ENCODE results near the gene CDH4.

The CDH4 gene

DNA sequence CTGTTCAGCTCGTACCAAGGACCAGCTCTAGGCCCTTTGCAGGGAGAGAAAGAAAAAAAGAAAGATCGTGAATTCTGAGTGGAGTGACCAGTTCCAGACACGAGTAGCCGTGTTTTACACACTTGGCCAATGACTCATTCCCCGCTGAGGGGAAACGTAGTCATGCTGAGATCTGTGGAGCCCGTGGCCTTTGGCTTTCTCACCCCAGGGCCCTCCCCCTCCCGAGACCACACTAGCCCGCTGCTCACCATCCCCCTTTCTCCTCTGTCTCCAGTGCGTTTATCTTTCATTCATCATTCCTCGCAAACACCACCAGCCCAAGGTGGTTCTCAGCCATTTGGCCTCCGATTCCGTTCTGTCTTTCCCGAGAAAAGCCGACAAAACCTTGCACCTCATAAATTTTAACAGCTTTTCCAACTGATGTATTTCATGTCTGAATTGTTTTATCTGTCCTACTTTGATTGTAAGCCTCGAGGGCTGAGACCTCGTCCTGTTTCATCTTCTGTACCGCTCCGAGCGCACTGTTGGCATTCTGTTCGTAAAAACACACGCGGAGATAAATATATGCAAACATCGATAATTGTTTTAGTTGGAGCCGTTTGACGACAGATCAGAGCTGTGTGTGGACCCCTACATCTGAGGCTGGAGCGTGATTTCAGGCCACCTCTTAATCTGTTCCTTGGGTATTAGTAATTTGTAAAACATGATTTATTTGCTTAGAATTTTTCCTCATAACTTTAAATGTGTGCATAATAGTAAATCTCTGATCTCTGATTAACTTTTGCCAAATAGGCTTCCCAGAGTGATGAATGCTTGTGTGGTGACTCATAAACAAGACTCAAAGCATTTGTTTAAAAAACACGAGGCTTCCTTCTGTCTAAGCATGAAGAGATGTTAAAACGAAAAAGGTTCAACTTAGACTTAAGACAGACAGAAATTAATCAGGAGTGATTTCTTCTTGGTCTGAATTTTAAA, 336.6 kb downstream of the CDH4 start:
- DNase-seq, result no peak

DNA sequence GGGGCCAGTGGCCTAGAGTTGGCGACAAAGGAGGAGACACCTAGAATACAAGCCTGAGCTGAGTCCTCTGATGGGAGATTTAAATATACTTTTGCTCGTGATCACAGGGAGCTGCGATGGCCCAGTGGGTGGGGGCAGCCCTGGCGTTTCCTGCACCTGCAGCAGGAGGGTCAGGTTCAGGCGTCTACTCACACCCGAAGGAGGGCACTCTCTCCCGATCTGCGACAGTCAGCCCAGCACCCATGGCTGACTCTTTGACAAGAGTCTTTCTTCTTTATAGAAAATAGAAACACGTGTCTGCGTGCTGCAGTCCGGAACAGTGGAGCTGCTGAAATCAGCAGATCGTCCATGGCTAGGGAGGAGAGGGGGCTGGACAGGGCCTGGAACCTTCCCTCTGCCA, 338.2 kb downstream of the CDH4 start:
- no peak for DNase-seq

DNA sequence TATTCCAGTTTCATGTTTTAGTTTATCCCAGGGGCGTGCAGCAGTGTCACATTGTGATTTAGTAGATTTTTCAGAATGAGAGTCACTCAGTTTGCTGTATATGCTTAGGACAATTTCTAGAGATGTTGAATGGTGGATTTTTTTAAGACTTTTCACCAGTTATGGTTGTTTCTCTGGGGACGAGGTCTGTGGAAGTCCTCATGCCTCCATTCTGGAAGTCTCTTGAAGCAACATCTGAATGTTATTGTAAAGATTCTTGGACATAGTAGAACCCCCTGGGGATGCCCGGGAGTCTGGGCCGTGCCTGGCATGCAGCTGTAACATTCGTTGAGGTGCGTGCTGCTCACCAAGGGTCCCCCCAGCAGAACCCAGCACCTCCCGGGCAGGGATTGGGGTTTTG, 341.5 kb downstream of the CDH4 start:
- DNase-seq, result no peak

DNA sequence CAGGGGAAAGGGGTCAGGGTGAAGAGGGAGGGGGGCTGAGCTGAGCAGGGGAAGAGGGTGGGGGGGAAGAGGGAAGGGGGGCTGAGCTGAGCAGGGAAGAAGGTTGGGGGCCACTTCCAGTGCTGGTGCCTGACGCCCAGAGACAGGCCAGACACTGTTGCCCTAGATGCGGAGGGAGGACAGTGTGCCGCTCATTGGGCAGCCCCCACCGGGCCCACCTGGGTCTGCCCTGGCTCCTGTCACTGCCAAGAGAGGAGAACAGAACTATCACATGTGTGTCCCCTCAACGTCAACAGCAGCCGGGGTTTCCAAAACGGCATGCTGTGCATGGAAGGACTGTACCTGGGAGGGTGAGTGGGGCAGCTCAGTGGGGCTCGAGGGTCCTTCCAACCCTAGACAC, 342.1 kb downstream of the CDH4 start:
- no peak for DNase-seq

DNA sequence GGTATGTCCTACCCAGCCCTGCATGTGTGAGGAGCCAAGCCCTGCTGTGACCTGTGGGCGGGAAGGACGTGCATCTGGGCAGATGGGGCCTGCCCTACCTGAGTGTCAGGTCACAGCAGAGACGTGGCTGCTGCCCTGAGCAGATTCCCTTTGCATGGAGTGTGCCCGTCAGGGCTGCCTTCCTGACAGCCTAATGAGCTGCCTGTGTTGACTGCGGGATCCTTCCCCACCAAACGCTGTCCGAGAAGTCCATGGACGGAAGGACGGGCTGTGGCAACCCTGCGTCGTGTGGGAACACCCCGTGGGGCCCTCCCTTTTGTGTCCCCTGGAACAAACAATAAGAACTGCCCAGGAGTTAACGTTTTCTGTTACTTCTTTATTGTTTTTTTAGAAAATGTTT, 343.2 kb downstream of the CDH4 start:
- no peak for DNase-seq

DNA sequence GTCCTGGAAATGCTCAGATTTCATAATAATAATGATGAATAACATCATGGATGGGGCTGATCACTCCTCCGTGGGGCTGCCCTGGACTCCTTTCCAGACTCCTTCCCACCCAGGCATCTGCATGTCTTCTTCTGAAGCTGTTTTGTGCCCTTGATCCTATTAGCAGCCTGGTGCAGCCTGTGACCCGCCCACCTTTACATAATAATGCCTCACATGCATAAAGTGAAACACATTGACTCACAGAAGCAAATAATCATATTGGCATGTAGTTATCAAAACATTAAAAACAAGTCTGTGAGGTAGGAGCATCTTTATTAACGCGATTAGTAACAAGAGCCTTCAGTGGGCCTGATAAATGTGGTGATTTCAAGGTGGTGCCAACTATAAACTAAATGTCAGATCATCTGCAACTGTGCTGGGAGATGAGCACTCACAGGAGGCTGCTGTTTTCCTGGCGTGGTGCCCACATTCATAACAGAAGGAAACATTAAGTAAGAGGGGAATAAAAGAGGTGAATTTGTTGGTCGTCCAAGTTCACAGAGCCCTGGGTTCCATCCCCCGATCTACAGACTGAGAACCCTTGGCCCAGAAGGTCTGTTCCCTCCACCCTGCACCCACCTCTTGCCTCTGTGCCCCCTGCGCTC, 344.7 kb downstream of the CDH4 start:
- DNase-seq, result no peak

DNA sequence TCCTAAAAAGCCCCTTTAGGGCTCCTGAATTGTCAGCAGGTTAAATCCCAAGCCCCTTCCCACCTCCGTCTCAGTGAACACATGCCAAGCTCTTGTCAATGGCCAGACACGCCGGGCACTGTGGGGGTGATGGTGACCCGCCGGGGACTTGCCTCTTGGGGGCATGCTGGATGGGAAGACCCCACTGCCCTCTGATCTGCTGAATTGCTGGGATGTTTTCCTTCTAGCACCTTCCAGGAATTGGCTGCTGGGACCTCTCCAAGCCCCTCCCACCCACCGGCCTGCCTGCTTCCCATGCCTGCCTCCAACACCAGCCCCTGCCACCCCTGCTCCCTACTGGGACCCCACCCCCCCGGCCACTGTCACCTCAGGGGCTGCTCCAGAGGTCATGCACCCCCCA, 345.9 kb downstream of the CDH4 start:
- no peak for DNase-seq

DNA sequence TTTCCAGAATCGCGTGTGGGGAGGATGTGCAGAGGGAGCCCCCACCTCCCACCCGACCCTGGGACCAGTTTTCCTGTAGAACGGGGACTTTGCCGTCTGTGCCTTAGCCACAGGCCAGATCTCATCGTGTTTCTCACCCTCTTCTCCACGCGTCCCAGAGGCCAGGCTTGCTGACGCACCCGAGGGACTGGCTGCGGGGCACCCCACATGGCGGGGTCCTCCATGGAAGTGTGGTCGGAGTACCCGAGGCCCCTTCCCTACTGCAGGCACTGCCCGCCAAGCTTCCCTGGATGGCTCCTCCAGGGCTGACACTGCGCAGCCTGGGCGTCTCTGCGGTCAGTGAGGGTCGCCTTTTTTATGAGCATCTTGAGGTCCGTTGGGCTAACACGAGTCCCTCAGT, 346.5 kb downstream of the CDH4 start:
- DNase-seq, result no peak

DNA sequence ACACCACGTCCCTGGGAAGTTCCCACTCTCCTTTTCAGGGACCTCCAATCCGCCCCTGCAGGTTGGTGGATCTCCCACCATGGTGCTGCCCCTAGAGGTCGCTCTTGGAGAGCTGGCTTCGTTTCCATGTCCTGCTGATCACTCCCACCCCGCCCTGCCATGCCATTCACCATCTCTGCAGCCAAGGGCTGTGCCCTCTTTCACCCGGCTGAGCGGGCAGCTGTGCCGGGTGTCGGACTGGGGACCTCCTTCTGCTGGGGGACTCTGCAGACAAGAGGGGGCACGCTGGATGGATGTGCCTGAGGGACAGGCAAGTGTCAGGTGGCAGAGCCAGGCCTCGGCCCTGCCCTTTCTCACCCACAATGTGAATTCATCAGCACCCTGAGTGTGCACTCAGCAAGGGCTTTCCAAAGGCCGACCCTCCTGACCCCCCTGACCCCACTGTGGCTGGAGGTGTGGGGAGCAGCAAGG, 347.0 kb downstream of the CDH4 start:
- peak; percentile 6 to 36 for DNase-seq

DNA sequence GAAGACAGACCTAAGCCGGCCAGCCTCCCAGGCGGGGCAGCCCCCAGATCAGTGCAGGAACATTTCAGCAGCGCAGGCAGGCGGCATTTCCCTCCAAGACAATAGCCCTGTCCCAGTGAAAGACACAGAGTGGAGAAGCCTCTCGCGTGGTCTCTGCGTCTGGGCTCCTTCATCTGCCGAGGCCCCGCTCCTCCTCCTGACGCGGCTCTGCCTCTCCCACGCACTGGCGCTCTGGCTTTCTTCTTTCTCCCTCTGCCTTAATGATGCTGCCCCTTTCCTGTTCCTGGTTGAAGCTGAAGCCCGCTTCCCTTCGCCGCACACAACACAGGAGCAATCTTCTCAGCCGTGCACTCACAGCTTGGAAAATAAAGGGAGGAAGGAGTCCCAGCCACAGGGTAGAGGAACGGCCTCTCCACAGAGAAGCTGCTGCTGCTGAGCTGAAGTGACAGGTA, 347.5 kb downstream of the CDH4 start:
- no peak for DNase-seq

DNA sequence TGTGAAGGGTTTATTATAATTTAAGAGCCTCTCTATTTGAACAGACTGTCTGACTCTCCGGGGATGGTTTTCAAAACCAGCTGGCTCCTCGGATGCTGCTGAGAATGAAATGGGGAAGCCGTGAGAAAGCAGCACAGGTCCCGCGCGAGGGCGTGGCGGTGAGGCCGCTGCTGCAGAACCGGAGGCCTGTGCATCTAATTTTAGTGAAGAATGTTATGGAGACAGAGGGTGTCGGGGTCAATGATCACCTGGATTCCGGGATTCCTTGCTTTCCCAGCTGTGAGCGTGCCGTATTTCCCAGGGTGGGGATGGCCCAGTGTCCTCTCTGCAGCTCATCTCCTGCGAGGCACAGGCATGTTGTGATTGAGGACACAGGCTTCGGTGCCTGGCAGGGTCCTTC, 348.0 kb downstream of the CDH4 start:
- no peak for DNase-seq

DNA sequence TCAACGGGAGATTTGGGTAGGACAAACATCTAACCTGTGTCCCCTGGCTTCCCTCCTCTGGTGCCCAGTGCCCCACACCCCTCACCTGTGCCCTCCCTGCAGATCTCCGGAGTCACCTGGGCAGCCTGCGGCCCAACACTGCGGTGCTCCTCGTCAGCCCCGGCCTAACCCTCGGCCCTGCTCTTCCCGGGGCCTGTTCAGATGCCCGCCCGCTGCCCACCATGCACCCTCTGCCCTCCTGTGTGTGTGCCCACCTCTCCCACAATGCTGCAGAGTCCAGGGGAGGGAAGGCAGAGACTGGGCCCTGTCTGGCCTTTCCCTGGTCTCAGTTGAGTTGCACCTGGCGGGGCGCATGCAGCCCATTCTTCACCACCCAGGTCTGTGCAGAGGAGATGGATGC, 349.3 kb downstream of the CDH4 start:
- DNase-seq, result no peak

DNA sequence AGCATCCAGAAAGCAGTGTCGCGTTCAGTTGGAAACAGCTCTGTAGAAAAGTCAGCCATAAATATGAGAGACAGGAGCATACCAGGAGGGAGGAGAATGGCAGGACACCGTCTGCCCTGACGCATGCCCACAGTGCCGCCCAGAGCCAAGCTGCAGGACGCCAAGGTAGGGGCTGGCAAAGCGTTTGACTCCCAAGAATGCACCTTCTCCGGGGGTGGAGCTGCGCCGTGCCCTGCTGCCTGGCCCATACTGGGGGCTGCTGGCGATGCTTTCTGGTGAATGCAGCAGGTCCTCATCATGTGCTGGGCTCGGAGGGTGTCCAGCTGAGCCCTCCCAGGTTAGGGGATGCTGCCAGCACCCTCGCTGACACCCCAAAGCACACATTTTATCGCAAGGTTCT, 349.8 kb downstream of the CDH4 start:
- no peak for DNase-seq

DNA sequence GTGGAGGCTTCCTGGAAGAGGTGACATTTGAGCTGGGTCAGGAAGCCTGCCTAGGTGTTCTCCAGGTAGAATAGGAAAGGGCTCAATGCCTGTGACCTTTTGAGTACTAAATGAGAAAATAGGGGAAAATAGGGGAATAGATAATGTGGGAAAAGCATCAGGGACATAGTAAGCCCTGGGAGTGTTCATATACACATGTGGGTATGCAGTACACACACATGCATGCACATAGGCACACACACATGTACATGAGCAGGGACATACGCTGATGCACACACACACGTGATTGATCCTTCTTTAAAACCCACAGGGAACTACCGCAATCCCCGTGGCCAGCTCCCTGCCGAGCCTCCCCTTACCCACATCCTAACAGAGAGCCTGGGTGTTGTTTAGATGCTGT, 351.7 kb downstream of the CDH4 start:
- no peak for DNase-seq

DNA sequence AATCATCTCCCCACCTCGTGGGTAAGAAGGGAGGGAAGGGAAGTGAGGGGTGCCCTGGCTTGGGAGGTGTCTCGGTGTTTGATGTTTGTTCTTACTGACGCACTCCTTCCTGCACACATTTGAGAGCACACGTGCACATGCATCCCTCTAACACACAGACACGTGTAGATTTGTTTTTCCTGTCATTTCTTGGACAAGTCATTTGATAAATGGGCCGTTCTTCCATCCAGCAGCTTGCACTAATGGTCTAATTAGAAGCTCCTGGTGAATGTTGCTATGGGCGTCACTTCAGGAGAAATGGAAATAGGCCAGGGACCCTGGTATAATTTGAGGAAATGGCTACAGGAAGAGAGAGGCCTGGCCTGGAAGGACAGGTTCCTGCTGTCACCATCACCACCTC, 352.5 kb downstream of the CDH4 start:
- DNase-seq, result no peak

DNA sequence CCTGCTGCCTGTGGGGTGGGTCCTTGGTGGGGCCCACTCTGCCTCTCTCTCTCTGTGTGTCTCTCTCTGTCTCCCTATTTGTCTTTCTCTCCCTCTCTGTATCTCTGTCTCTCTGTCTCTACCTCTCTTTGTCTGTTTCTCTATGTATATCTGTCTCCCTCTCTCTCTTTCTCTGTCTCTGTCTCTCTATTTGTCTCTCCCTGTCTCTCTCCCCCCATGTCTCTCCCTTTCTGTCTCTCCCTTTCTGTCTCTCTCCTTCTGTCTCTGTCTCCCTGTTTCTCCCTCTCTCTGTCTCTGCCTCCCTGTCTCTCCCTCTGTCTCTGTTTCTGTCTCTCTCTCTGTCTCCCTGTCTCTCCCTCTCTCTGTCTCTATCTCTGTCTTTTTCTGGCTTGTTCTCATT, 353.2 kb downstream of the CDH4 start:
- no peak for DNase-seq

DNA sequence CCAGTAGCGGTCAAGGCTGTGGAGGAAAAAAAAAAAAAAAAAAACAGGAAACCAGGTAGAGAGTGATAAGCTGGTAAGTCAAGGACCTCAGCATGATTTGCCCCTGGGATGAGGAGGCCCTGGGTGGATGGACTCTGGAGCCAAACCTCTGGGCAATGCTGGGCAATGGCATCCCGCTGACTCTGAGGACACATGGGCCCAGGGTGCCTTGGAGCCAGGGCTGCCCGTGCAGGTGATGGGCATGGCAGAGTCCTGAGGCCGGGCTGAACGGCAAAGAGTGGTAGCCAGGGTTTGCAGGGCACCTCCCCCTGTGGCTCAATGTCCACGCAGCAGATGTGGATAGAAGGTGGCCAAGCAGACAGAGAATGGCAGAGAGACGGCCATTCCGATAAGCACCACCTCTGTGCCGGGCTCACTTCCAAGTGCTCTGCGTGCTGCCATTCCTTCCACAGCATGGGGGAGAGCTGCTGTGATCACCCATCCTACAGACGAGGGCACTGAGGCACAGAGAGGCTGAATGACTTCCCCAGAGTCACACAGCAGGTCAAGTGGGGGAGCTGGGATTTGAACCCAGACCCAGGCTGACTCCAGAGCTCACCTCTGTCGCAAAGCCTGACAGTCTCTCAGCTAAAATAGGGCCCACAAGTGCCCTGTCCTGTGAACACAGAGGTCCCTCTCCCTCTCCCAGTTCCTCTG, 353.9 kb downstream of the CDH4 start:
- no peak for DNase-seq

DNA sequence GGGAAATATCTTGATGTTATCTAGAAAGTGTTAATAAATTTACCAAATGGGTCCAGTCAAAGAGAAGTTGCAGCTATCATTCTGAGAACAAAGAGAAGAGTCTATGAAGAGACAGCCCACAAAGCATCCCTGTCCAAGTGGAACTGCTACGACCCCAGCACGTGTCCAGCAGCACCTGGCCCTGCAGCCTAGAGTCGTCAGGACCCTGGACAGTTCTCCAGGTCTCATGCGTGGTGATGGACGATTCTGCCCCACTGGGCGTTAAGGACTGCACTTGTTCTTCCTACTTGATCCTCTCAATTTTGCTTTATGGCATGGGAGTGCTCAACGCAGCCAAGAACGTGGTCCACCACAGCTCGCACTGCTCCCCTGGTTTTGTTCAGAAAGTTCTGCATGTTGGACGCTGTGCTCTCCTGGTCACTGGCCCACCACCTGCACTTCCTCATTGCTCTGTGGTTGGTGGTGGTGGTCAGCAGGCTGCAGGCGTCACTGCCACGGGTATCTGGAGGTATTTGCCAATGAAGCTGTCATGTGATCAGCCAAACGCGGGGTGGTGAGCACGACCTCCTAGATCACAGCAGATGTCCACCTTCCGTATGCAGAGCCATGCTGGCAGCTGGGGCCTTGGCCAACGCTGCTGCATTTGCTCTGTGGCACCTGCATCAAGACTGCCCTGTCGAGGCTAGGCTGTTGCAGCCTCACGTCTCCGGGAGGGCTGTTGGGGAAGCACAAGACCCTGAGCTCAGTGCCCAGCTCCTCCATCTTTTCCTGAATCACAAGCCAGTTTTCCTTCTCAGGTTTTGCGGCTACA, 356.4 kb downstream of the CDH4 start:
- no peak for DNase-seq

DNA sequence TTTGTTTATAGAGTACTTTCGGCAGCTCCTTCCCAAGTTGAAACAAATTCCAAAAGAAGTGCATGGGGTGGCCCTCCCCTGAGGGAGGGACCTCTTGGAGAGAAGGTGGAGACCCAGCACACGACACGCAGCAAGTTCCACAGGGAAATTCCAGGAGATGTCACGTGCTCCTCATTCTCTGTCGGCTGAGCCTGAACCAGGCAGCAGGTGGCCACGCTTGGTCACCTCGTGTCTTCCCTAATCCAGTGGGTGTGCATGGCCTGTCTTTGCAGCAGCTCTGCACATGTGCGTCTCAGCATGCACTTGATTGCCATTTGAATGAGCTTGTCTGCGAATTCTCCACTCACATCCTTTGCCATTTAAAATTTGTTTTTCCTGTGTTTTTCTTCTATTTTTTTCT, 357.4 kb downstream of the CDH4 start:
- no peak for DNase-seq

DNA sequence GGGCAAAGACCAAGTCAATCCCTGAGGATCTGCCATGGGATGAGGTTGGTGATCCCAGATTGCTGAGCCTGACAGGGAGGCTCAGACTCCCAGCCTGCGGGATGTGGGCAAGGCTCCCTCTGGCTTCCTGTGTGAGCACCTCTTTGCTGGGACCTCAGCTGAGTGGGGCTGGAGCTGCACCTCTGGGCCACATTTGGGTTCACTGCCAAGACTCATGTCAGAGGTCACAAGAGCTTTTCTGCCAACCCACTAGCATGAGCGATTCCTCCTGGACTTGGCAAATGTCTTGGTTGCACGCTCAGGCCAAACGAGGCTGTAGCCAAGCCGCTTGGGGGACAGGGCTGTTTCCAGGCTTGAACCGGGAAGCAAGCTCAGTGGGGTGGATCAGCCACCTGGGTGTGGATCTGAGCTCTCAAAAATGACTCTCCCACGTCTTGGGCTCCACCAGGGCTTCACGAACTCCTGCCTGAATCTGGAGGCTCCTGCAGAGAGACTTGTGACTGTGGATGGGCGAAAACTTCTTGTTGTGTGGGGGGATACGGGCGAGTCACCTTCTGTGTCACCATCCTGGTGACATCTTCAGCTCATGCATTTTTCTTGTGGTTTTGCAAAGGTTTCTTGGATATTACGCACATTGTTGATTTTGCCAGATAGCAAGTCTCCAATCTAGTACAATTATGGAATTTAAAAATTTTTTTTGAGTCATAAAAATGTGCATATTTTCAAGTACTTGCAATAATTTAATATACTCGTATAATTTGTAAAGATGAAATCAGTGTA, 359.5 kb downstream of the CDH4 start:
- DNase-seq, result no peak

DNA sequence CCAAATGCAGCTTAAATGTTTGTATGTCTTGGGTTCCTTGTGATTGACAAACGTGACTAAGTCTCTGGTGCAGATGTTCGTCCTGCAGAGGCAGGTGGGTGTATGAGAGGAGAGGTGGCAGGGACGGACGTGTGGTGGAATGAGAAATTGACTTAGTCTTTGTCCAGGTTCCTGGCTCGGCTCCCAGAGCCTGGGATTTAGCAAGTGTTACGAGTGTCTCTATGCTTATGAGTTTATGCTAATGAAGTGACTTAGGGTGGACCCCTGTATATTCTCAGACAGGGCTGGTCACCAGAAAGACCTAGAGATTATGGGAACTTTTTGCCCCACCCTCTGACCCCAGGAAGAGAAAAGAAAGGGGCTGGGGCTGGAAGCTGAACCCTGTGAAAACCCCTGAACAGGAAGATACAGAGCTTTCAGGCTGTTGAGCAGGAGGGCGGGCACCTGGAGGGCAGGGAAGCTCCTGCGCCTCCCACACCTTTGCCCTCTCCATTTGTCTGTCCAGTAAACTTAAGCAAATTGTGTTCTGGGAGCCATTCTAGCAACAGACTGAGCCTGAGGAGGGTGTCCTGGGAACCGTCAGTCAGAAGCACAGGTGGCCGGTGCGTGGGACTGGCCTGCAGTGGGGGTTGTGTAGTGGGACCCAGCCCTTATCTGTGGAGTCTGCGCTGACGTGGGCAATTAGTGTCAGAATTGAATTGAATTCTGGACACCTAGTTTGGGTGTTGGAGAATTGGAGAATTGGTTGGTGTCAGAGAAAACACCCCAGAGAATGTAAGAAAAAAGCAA, 362.1 kb downstream of the CDH4 start:
- no peak for DNase-seq

Data from SHP77 (cell line).